GM12891 (cell line): Measurements from ENCODE around the gene FCRL6.
A peak's percentile ranks its signal among the peaks of the same experiment; 100 is the strongest.

Experiments used
- DNase-seq: peaks from one replicate; pipeline ENCODE4 v3.0.0; 2011; ENCODE audit warnings: low spot score; ENCODE audit not compliant: insufficient read length
- FAIRE-seq: peaks from 2 replicates; lab custom pipeline; 2011; peaks lifted over from hg19 to GRCh38; lab: Jason Lieb, UNC
- PAX5 ChIP-seq: IDR thresholded peaks from 2 replicates; pipeline ENCODE4 v1.6.1; 2011; ENCODE audit warnings: low read length, moderate library complexity, mild to moderate bottlenecking; ENCODE audit not compliant: insufficient read depth, severe bottlenecking
- POLR2A ChIP-seq: IDR thresholded peaks from 2 replicates; pipeline ENCODE4 v1.6.1; 2011; ENCODE audit warnings: low read depth, low read length, control low read depth
- POLR2AphosphoS5 ChIP-seq: IDR thresholded peaks from 2 replicates; pipeline ENCODE4 v1.6.1; 2011; ENCODE audit warnings: low read depth, low read length, control low read depth
- POU2F2 ChIP-seq: IDR thresholded peaks from 2 replicates; pipeline ENCODE4 v1.6.1; 2011; ENCODE audit warnings: low read depth, mild to moderate bottlenecking, control low read depth, low read length, moderate library complexity
- SPI1 ChIP-seq: IDR thresholded peaks from 2 replicates; pipeline ENCODE4 v1.6.1; 2011; ENCODE audit warnings: low read depth, low read length, control low read depth
- TAF1 ChIP-seq: IDR thresholded peaks from 2 replicates; pipeline ENCODE4 v1.6.1; 2011; ENCODE audit warnings: low read depth, low read length, control low read depth

The FCRL6 gene

DNA sequence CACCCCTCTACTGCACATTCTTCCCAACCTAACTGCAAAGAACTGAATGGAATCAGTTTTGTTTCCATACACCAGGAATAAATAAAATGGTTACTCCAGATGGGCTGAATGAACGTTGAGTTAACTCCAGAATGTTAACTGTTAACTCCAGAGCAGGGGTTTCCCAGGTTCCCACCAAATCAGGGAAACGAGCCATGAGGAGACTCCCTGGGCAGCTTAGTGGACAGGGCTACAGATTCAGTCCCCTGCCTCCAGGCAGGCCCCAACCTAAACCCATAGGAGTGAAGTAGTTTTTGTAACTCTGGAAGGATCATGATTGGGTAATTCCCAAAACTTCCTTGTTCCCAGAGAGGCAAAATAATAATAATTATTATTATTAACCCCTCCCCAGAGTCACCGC is 46.2 kb downstream of the FCRL6 start:
- FAIRE-seq (no peak), DNase-seq (no peak)
- TF ChIP-seq POLR2AphosphoS5 (no peak), SPI1 (no peak), POLR2A (no peak), TAF1 (no peak), PAX5 (no peak), POU2F2 (no peak)

DNA sequence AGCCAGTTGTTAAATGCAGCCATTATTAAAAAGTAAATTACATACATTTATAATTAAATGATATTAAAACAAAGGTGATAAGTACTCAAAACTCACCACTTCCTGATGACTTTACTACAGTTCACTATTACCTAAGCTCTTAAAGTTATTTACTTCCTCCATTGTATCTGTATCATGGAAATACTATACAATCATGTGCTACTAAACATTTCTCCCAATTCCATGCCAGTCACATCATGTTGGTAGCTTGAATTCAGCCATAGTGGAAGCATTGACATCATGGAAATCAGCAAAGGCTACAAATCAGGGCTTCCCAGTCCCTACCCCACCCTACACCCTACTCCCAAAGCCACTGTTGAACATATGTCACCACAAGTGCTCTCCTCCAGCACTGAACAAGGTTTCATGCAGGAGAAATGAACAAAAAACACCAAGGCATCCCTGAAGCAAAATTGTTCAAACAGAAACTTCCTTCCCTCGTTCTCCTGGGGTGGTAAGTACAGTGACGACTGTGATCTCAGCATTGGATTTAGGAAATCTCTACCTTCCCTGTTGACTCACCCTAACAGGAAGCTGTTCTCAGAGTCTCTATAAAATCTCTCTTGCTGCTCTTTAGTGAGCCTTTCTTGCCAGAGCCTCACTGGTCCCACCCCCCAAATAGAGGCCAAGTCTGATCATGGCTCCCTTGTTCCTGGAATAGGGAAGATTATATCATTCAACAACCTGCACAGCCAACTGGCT is 47.6 kb downstream of the FCRL6 start:
- FAIRE-seq (no peak), DNase-seq (no peak)
- TF ChIP-seq POLR2AphosphoS5 (no peak), SPI1 (no peak), POLR2A (no peak), POU2F2 (no peak), PAX5 (no peak), TAF1 (no peak)

DNA sequence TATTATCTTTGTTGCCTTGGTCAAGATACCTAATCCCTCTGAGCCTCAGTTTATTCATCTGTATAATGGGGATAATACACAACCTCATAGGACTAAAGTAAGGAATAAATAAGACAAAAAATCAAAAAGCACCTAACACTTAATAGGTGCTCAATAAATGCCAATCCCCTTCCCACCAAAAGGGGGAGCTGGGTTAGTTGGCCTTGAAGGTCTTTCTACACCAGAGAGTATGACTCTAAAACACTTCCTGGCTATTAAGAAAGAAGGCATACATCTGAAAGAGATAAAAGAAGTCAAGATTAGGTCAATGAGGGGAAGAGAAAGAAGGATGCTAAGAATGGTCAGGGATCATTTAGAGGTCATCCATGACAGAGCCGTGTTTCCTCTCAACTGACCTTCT is 49.2 kb downstream of the FCRL6 start:
- no peak for FAIRE-seq
- no peak for DNase-seq
- TF ChIP-seq POLR2AphosphoS5 (no peak), POU2F2 (no peak), TAF1 (no peak), PAX5 (no peak), POLR2A (no peak), SPI1 (no peak)

DNA sequence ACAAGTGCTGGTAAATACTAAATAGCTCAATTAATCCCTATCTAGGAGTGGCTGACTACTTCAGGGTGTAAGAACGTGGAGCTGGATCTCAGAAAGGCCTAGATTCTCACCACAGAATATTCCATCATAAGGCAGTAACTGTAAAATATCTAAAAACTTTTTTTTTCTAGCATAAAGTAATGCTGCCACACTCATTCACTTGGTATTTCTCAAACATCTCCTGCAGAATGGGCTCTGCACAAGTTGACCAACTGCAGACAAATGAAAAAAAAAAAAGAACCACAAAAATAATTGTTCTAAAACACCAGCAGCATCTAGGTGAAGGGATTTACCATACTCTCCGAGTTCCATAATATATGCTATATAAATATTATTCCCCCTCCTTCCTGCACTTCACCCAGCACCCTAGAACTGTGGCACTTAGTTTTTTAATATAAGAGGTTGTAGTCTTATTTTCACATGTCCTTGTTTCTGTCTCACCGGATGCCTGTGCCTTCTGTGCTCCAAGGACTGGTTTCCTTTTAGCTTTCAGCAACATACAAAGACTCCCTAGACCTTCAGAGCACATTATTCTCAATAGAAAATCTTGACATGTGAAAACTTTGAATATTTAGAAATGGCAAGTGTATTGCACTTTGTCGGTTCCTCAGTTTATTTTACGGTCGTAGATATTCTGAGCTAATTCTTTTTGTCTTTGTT is 51.4 kb downstream of the FCRL6 start:
- FAIRE-seq (no peak), DNase-seq (no peak)
- TF ChIP-seq POLR2A (no peak), POLR2AphosphoS5 (no peak), PAX5 (no peak), TAF1 (no peak), SPI1 (no peak), POU2F2 (no peak)

DNA sequence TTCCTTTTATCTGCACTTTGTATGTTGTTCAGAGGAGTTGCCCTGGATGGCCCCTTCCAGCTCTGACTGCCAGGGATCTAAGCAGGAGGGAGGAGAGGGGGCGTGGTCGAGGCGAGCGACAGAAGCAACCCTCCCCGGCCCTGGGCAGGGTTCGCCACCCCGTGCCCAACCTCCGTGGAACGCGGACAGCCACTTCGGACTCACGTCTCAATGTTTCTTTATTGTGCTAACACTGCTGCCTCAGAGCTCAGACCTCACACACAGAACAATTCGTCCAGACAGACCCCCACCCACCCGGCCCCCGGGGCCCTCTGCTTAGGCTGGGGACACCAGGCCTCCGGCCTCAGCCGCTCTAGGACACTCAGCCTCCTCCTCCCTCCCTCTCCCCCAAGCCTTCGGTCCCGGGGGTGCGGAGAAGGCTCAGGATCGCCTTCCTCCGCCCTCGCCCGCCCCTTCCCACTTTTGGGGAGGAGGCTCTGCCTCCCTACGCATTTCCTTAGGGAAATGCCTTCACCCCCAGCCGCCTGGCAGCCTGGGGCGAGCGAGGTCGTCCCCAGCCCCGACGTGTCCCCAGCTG is 52.0 kb downstream of the FCRL6 start:
- no peak for DNase-seq
- no peak for FAIRE-seq
- TF ChIP-seq PAX5 (no peak), SPI1 (no peak)

DNA sequence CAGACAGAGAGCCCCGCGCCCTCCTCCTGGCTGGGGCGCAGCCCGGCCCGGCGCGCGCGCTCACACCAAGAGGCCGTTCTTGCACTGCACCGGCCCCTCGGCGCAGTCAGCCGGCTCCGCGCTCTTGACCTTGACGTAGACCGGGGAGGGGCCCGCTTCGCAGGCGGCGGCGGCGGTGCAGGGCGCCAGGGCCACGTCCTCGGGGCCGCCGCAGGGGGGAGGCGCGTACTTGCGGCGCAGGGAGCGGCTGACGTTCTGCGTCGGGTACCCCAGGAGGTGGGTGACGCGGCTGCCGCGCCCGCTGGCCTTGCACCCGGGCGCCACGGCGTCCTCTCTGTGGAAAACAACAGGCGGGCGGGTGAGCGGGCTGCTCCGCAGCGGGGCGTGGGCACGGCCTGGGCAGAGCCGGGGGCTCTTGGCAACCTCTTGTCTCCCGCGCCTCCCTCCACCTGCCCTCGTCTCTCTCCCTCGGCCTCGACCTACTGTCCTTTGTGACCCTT is 52.6 kb downstream of the FCRL6 start:
- FAIRE-seq = peak; percentile 85
- DNase-seq = peak; percentile 69
- no peak for TF ChIP-seq POLR2A
- TF ChIP-seq SPI1 = no peak
- TF ChIP-seq TAF1 = no peak
- no peak for TF ChIP-seq POLR2AphosphoS5
- no peak for TF ChIP-seq PAX5
- no peak for TF ChIP-seq POU2F2

DNA sequence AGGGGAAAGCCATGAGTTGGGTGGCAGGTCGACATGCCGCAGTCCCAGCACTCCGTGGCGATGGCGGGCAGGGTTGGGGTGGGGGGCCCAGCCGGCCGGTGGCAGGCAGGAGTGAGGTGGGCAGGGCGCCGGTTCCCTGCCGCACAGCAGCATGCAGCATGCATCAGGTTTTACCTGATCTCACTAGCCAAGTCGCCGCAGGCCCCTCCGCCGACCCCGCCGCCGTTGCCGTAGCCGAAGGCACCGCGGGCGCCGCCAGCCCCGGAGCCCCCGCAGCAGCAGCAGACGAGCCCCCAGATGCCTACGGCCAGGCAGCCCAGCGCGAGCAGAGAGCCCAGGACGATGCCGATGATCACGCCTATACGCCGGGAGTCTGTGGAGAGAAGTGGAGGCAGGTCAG is 53.5 kb downstream of the FCRL6 start:
- DNase-seq (no peak), FAIRE-seq (no peak)
- TF ChIP-seq POLR2AphosphoS5 (no peak), TAF1 (no peak), POU2F2 (no peak), PAX5 (no peak), POLR2A (no peak), SPI1 (no peak)

DNA sequence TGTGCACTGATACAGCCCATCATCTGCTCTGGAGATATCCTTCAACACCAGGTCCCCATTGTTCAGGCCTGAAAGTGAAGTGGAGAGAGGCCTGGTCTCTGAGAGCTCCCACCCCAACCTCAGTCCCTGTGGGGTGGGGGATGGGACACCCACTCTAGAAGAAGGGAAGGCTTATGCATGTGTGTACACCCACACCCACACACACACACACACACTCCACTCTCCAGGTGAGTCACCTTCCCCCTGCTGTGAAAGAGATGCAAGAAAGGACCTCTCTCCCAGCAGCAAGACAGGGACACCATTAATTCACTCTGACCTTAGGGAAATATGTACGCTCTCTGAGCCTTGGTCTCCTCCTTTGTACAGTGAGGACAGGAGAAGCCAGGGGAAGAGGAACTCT is 54.4 kb downstream of the FCRL6 start:
- no peak for DNase-seq
- FAIRE-seq = no peak
- TF ChIP-seq POLR2A (no peak), SPI1 (no peak), POLR2AphosphoS5 (no peak), TAF1 (no peak), POU2F2 (no peak), PAX5 (no peak)

DNA sequence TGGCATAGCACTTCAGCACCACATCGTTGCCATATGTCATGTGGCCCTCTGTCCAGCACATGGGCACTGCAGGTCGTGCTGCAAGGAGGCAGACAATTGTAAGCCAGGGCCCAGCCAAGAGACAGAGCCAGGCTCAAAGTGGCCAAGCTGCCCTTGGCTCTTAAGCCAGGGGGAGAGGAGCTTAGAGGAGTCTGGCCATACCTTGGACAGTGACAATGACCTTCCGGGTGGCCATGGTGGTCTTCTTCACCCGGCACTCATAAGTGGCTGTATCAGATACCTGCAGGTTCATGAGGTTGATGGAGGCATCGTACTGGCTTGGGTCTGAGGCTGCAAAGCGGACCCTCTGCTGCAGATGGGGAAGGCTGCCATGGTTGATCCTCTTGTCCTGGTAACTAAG is 55.7 kb downstream of the FCRL6 start:
- TF ChIP-seq TAF1 (no peak), SPI1 (no peak), POU2F2 (no peak), PAX5 (no peak), POLR2A (no peak), POLR2AphosphoS5 (no peak)
- FAIRE-seq = no peak
- no peak for DNase-seq
